HG03064 (cell line): Measurements from ENCODE around the gene MARCHF2.

ENCODE experiments used
- ATAC-seq: cut with Tn5 transposase; IDR thresholded peaks from one replicate; pipeline ENCODE4 v1.9.1; 2021; ENCODE audit warnings: low read depth; ENCODE audit not compliant: unreplicated experiment

The MARCHF2 gene

DNA sequence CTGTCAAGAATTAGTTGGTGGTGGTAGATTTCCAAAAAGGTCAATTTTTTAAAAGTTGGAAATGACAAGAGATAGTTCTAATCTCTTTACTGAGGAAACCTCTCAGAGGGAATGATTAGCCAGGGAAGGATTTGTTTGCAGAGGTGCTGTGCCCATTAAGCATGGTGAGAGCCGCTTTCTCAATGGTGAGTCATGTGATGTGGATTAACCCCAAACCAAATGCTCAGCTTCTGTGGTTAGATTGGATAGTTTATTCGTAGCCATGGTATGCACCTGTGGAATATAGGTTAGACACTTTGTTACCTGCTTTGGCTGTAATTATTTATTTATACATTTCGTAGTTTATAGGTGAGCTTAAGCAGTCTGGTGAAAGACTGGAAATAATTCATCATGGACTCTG lies 38.8 kb downstream of the MARCHF2 start:
- ATAC-seq, result no peak

DNA sequence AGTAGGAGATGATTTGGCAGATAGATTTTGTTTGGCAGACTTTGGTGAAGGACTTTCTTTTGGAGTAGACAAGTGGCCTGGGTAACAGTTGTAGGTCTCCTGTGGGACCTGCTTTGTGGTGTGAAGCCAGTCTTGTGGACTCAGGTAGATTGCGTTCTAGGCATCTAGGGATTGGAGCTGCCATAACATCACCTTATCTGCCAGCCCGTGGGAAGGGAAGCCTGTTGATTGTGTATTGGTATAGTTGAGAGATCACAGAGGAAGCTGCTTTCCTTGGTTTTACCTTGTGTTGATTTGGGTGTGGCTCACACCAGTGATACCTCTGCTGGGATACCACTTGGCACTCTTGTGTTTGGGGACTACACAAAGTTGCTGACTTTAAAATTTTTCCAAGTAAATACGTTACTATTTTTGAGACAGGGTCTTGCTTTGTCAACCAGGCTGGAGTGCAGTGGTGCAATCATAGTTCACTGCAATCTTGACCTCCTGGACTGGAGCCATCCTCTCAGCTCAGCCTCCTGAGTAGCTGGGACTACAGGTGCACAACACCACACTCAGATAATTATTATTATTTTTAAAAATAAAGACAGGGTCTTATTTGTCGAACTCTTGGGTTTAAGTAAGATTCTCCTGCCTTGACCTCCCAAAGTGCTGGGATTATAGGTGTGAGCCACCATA lies 39.5 kb downstream of the MARCHF2 start:
- no peak for ATAC-seq

DNA sequence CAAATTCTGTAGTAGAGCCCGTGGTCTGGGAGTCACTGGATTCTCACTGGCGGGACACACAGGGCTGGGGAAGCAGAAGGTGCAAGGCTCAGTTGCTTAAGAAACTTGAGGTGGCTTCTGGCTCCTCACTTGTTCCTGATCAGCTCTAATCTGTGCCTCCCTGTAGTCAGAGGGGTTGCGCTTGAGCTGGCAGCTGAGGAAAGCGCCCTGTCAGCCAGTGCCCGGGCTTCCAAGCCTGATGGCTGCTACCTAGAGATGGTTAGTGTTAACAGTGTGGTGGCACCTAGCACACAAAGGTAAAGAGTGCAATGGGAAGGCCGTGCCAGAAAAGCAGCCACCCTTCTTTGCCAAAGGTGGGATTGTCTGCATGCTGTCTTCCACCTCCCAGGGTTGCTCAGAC lies 40.5 kb downstream of the MARCHF2 start:
- no peak for ATAC-seq

DNA sequence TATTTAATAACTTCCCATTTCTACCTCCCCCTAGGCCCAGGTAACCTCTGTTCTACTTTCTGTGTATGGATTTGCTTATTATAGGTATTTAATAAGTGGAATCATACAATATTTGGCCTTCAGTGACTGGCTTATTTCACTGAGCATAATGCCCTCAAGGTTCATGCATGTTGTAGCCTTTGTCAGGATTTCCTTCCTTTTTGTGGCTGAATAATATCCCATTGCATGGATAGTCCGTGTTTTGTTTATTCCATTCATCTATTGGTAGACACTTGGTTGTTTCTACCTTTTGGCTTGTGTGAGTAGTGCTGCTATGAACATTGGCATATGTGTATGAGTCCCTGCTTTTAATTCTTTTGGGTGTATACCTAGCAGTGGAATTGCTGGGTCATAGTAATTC lies 41.1 kb downstream of the MARCHF2 start:
- ATAC-seq, result no peak

DNA sequence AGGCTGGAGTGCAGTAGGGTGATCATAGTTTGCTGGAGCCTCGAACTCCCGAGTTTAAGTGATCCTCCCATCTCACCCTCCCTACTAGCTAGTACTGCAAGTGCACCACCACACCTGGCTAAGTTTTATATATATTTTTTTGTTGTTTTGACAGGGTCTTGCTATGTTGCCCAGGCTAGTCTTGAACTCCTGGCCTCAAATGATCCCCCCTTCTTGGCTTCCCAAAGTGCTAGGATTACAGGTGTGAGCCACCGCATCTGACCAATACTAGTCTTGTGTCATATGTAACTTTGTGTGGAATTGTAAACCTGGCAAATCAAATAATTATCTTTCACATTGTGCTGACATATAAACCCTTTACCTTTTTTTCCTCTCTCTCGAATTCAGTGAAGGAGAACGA lies 41.9 kb downstream of the MARCHF2 start:
- no peak for ATAC-seq

DNA sequence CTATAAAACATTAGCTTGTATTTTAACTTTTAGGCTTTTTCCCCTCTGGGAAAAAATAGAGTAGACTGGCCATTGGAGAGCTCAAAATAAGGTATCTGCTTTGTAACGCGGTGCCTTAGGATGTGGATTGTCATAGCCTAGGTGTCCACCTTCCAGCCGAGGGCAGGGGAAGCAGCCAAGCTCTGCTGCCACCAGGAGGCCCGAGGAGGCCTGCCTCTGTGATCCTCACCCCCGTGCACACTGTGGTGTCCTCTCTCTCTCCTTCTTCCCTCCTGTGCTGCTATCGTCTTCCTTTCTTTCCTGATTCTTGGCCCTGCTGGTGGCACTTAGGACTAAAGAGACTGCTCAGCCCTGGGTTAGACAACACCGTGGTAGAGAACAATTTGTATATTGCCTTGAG lies 43.0 kb downstream of the MARCHF2 start:
- no peak for ATAC-seq

DNA sequence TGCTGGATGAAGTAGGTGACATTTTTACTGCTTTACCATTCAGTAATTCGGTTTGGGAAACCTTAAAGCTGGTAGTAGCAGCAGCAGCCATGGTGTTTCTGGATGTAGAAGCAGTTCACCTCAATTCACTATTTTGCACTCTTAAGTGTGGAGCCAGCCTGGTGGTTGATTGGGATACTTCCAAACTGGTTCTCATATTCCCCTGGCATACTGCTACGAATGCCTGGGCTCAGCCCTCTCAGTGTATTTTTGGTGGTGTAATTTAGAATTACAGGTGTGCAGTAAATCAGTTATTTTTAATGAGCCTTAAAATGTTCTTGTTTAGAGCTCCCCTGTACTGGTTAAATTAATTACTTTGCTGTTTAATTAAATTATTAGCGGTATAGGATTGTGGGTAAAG lies 44.1 kb downstream of the MARCHF2 start:
- no peak for ATAC-seq

DNA sequence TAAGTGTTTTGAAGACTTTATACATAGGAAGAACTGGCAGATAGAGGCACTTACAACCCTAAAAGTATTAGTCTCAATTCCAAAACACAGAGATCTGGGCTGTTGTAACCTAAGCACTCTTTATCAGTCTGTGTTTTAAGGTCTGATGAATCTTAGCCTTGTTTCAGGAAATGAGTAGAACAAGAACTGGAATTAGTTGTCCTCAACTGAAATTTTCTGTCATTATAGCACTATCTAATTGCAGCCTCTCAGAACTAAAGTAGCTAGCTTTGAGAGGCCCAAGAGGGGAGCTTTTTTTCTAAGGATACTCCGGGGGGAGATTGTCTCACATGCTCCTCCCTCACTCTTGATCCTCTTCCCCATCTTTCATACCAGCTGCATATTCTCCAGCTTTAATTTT lies 44.7 kb downstream of the MARCHF2 start:
- ATAC-seq, result no peak

DNA sequence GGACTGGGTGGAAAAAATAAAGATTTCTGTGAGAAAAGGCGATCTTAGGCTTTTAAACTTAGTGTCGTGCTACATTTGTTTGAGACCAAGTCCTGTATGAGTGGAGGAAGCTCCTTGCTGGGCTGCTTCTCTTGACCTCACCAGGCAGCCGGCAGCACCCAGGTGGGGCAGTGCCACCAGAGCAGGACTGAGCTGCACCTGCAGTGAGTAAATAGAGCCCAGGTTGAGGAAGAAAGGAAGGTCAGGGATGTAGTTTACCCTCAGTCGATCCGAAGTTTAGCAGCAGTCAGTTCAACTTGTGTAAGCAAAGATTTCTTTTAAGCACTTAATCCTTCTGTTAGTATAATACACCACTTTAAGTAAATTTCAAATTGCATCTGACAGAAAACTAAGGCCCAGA lies 45.3 kb downstream of the MARCHF2 start:
- ATAC-seq, result no peak

DNA sequence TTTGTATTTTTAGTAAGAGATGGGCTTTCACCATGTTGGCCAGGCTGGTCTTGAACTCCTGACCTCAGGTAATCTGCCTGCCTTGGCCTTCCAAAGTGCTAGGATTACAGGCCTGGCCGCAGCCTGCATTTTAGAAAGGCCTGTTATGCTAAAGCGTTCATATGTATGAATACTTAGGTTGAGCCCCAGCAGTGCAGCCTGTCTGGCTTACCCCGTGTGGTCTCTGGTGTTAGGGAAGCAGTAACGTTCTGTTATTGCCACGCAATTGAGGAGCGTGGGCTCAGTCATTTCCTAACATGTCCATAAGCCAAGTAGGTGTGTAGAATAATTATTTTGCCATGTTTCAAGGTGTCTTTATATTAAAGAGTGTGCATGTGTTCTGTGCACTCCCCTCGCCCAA lies 46.0 kb downstream of the MARCHF2 start:
- ATAC-seq, result no peak

DNA sequence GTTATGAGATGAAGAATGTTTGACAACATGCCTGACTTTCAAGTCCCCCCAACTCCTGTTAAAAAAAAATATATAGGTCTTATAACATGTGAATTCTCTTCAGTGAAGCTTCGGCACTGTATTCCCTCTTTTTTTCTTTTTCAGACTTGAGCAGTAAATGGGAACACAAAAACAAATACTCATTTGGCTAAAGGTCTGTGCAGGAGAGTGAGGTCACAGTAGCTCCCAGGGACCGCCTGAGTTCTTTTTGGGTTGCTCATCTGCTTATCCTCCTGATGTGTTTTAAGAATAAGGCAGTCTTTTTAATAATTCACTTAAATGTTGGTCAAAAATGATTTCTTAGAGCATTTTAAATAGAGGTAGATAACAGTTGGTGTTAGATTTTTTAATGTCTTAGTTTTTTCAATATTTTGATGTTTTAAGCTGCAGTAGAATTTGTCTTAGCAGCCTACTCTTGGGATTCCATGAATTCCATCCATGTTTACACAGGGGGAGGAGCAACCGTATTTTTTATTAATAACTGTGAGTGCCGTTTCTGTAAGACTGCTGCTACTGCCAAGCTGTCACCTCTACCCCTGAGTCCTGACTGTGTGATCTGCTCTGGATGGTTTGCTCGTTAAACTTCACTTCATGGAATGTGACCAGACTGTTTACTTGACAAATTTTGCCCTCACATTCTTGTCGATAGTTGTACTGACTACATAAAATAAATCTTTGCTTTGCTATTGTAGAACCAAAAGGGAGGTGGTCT lies 46.6 kb downstream of the MARCHF2 start:
- ATAC-seq, result no peak

DNA sequence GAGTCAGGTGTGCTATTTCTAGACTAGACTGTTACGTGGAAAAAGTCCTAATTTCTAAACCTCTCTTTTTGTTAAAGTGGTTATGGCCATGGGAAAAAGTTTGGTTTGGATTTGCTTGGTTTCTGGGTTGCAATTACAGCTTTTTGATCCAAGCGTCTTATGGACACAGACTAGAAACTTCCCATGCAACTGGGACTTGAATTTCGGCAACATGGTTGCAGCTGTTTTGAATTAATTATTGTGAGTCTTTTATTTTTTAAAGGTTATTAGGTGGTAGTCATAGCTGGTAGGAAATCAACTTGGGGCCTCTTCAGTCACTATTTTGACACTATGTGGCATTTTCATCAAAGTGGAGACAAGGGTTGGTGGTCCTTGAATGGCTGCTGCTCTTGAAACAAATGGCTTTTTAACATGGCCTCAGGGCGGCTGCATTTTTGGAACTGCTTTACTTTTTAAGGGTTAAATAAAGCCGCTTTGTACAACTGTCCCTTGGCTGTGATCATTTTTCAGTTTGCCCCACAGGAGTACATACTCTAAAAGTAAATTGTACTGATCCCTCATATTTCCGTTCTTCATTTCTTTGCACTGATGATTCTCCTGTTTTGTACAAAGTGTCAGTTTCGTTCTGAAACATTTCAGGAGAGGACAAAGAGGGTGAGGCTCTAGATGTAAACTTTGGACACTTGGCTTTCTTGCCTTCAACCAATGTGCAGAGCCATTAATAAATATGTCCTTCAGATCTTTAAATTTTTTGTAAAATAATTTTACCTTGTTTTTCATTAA lies 47.6 kb downstream of the MARCHF2 start:
- no peak for ATAC-seq

DNA sequence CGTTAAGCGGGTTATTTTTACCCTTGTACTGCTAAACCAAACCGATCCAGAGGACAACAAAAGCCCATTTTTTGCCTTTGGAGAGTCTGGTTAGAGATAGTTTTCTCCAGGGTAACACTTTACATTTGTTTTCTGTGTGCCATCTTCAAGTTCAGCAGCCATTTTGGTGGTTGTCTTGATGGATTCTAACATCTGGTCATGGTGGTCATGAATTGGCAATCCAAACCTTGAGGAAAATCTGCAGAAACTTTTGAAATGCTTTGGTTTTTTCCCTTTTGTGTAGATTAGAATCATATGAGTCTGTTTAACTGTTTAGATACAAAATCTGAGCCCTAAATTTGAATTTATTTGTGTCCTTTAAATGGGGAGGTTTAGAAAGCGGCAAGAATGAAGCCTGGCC lies 48.3 kb downstream of the MARCHF2 start:
- ATAC-seq, result no peak

DNA sequence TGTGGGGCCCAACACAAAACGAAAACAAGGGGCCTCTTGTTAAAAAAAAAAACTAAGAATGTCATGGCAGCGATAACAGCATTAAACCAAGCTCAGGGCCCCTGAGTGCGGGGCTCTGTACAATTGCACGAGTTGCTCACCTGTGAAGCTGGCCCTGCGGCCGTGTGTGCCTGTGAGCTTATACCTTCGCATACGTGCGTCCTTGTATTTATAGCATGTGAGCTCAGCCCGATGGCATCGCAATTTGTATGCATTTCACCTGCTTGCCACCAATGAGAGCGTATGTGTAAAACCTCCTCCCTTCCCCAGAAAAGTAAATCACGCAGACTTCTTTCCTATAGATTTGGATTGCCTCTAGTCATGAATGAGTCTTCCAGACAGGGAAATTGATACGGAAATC lies 48.8 kb downstream of the MARCHF2 start:
- ATAC-seq, result no peak

DNA sequence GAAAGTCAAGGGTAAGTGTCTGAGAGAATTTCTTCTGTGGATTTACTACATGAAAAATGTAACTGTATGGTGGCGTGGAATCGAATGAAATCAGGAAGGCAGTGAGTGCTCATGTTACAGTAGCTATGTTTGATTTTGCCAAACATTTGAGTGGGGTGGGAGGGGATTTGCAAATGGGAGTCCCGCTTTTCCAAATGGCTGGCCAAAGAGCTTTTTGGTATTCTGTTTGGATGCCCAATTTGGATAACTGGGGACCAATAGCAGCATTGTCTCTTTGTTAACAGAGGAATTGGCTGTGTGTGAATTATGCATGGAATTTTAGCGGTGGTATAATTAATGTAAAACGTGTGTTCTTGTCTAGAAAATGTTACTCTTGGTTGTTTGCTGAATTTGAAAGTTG lies 49.5 kb downstream of the MARCHF2 start:
- no peak for ATAC-seq

DNA sequence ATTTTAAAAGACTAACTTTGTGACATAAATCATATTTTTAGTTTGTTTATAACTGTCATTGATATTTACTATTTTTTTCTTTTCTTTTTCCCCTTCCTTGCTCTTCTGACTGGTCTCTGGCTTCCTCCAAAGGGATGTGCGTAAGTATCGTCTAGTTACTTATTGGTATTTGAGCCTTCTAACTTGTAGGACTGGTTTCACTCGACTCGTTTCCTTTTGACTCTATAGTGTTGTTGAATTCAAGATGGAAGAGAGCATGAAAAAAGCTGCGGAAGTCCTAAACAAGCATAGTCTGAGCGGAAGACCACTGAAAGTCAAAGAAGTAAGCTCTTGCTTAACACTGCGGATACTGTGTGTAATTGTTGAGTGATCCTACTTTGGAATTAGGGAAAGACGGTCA lies 50.3 kb downstream of the MARCHF2 start:
- ATAC-seq, result no peak

DNA sequence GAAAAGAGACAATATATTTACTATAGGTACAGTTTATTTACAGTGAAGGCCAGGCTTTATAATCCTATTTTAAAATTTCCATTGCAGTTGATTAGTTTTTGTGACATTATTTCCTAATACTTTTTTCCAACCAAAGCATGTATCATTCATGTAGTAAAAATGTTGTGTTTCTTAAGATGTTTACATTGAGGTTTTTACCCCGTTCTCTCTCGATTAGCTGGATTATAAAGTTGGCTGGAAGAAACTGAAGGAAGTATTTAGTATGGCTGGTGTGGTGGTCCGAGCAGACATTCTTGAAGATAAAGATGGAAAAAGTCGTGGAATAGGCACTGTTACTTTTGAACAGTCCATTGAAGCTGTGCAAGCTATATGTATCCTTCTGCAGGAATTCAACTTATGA lies 52.9 kb downstream of the MARCHF2 start:
- ATAC-seq, result no peak

DNA sequence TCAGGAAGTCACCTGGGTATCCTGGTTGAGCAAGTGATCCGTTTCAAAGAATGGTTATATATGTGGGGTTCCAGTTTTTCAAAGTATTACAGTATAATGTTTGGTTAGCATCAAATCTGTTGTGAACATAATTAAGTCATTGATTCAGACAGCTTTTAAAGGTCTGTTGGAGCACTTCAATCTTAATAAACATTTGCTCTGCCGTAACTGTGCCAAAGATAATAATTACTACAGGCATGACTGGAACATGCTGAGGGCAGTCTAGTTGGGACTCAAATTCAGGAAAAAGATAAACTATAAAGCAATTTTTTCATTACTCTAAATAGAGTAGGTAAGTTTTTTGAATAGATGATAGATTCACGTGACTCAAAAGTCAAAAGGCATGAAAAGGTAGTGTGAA lies 55.0 kb downstream of the MARCHF2 start:
- no peak for ATAC-seq

DNA sequence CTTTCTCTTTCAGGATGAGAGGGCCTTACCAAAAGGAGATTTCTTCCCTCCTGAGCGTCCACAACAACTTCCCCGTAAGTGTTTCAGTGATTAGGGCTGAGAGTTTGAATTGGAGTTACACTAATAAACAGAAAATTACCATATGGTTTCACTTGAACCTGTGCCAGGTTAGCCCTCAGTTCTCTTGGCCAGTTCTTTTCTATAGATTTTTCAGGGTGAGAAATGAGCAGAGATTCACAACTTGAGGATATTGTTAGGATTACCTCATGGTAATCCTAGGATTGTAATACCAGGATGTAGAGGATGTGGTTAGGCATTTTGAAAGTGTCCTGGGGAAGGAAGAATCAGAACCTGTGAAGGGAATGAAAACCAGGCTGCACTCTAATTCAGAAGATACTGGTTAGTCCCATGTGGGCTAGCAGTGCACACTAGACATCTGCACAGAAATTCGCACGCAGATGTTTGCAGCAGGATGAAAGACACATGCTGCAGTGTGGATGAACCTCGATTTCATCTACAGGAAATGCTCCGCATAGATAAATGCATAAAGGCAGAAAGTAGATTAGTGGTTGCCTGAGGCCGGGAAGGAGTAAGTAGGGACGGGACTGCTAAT lies 55.8 kb downstream of the MARCHF2 start:
- no peak for ATAC-seq

DNA sequence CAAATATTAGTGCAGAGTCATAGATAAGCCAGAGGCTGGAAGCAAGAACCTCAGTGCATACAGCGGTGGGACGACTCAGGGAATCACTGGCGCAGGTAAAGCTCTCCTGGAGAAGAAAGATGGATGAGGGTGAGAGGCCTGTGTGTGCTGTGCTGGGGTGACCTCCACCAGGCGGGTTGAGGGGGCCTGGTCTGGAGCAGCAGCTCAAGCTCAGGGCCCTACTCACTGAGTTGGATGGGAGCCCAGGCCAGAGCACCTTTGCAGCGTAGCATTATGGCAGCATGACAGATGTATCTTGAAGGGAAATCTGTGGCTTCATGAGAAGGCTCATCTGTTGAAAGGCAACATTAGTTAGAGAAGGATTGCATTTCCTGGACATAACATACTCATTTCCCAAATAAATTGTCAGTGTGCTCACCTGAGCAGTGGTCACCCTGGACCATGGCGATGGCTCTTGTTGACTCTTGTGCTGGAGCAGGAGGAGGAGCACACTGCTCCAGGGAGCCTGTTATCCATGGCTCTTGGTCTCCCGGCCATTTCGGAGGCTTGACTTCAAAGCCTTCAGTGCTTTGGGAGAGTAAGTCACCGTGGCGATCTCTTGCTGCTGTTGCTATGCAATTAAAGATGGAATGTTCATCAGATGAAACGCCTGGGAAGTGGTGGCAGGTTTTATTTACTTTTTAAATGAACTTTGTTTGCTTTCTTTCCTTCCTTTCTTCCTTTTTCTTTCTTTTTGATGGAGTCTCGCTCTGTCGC lies 56.7 kb downstream of the MARCHF2 start:
- ATAC-seq, result no peak
